ENCODE results near the gene HAX1. TPM values are rescaled to one million over a fixed set of nuclear protein-coding genes. Genes with fewer than 3 reads are reported as not detected.

Gene HAX1
- total and polyA plus RNA-seq, 10 of the 15 experiments (the other 5 are each of a cell fraction or from before 2014, with no cell fraction given), result 95.3 to 288 (median 147) TPM

DNA sequence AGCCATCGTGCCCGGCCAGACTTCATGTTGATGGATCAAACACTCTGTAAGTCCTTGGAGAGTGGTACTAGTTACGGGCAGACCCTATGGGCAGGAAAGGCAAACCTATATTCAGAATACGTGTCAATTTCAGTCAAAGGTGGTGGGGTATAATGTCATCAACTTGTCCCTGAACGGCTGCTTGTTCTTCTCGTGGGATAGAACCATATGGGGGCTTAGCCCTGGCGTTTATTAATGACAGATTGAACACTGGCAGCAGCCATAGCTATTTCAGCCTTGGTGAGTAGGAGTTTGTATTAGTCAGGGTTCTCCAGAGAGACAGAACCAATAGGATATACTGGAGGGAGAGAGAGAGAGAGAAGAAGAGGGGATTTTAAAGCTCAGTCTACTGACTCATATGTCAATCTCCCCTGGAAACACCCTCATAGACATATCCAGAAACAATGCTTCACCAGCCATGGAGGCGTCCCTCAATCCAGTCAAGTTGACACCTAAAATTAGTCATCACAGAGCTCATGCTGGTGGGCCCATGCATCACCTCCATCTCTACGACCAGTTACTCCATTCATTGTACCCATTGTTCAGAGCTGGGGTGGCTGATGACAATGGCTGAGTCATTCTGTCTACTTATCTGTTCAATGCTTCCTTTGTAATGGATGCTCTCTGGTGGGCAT, 32.4 kb downstream of the HAX1 start:
- Histone ChIP-seq H3K4me1 (ENCODE audit: control insufficient read depth, insufficient read depth, low read length) (no peaks in the 10 kb centered on the region), H3K4me3 (no peak overlapping the region), H3K27me3 (replicated peaks in 1 of 2; ENCODE audit: control insufficient read depth in 2 of 2, insufficient read depth in 2 of 2, low read length in 1 of 2) (no peaks in the 10 kb centered on the region), H3K4me2 (ENCODE audit: control insufficient read depth, insufficient read depth) (no peak overlapping the region), H4K20me1 (ENCODE audit: control insufficient read depth, insufficient read depth) (no peaks in the 10 kb centered on the region), H2AFZ (ENCODE audit: control insufficient read depth, low read depth, low read length) (peak overlapping the region; percentile 39), H3K79me2 (ENCODE audit: control insufficient read depth, insufficient read depth, low read length) (no peaks in the 10 kb centered on the region), H3K36me3 (ENCODE audit: control insufficient read depth in 2 of 2, insufficient read depth in 2 of 2, low read length in 1 of 2) (no peaks in the 10 kb centered on the region), H3K9me3 (replicated peaks; ENCODE audit: control insufficient read depth, insufficient read depth, low read length) (no peaks in the 10 kb centered on the region; the same call in 1 of the 3 replicates), H3K9ac (ENCODE audit: control insufficient read depth, insufficient read depth, low read length) (no peak overlapping the region), H3K27ac (ENCODE audit: control insufficient read depth, insufficient read depth) (no peak overlapping the region)
- ChIA-PET POLR2A (interaction anchor here (0.6 to 1.7 kb wide), 2 partner anchors 23 to 308 kb away, joined by 4 to 9 read pairs; no protein-coding TSS in a partner anchor), SMC1A (ENCODE audit: uncharacterized antibody, unreplicated experiment) (interaction anchor here (0.6 to 1.8 kb wide), 4 partner anchors 10 to 441 kb away, joined by 3 to 5 read pairs (median 4); no protein-coding TSS in a partner anchor), CTCF (interaction anchor here (0.7 to 2.3 kb wide), 6 partner anchors 13 to 952 kb away, joined by 3 to 10 read pairs (median 3); partner anchors contain the start of gene HAX1), RAD21 (ENCODE audit: unreplicated experiment) (interaction anchor here (0.5 to 1.2 kb wide), 2 partner anchors 21 to 32 kb away, joined by 3 to 4 read pairs; partner anchors contain the start of gene ATP8B2)
- WGBS (ENCODE audit: insufficient coverage, insufficient replicate concordance, low lambda C conversion rate, missing lambda C conversion rate), result 2% methylated on average over 9 of the region's 9 CpGs
- DNase-seq (ENCODE audit: low read depth, low spot score) (no peak), FAIRE-seq (no peak), ATAC-seq (peak; percentile 87)
- BruUV-seq (replicated peaks), result no TSS peak
- intact Hi-C loops (cut with micrococcal nuclease; ENCODE audit: unreplicated experiment), result no loop called here
- in situ Hi-C loops (cut with MboI), result no loop called here
- TF ChIP-seq, protein P1, sequence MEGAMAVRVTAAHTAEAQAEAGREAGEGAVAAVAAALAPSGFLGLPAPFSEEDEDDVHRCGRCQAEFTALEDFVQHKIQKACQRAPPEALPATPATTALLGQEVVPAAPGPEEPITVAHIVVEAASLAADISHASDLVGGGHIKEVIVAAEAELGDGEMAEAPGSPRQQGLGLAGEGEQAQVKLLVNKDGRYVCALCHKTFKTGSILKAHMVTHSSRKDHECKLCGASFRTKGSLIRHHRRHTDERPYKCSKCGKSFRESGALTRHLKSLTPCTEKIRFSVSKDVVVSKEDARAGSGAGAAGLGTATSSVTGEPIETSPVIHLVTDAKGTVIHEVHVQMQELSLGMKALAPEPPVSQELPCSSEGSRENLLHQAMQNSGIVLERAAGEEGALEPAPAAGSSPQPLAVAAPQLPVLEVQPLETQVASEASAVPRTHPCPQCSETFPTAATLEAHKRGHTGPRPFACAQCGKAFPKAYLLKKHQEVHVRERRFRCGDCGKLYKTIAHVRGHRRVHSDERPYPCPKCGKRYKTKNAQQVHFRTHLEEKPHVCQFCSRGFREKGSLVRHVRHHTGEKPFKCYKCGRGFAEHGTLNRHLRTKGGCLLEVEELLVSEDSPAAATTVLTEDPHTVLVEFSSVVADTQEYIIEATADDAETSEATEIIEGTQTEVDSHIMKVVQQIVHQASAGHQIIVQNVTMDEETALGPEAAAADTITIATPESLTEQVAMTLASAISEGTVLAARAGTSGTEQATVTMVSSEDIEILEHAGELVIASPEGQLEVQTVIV (IDR thresholded peaks at IDR 0.05; ENCODE audit: borderline replicate concordance, partially characterized antibody), result no peak
- TF ChIP-seq NFIC (IDR thresholded peaks at IDR 0.05; ENCODE audit: low read depth, low read length) (peak; percentile 74; the same call in 1 of the 2 replicates), TAF1 (IDR thresholded peaks at IDR 0.05; ENCODE audit: borderline replicate concordance, low read depth, low read length) (no peak), NBN (IDR thresholded peaks at IDR 0.05) (no peak), EED (IDR thresholded peaks at IDR 0.05; ENCODE audit: low read depth) (peak; percentile 76; the same call in 1 of the 2 replicates), RELA (IDR thresholded peaks at IDR 0.05; ENCODE audit: borderline replicate concordance, partially characterized antibody) (peak; percentile 14), STAT3 (IDR thresholded peaks at IDR 0.05; ENCODE audit: low read depth, low read length) (no peak), YY1 (IDR thresholded peaks at IDR 0.05; ENCODE audit: low read depth, low read length) (peak; percentile 23; the same call in 1 of the 2 replicates), YBX1 (IDR thresholded peaks at IDR 0.05) (no peak), PAX5 (IDR thresholded peaks at IDR 0.05; ENCODE audit: borderline replicate concordance, low read depth, low read length) (peak; percentile 73), ZNF384 (IDR thresholded peaks at IDR 0.05; ENCODE audit: borderline replicate concordance, low read depth, low read length) (no peak), NR2F1 (conservative IDR thresholded peaks at IDR 0.05) (no peak), BRCA1 (IDR thresholded peaks at IDR 0.05; ENCODE audit: low read depth, low read length) (no peak), NR2C1 (IDR thresholded peaks at IDR 0.05) (no peak)
- TF ChIP-seq, protein P2, sequence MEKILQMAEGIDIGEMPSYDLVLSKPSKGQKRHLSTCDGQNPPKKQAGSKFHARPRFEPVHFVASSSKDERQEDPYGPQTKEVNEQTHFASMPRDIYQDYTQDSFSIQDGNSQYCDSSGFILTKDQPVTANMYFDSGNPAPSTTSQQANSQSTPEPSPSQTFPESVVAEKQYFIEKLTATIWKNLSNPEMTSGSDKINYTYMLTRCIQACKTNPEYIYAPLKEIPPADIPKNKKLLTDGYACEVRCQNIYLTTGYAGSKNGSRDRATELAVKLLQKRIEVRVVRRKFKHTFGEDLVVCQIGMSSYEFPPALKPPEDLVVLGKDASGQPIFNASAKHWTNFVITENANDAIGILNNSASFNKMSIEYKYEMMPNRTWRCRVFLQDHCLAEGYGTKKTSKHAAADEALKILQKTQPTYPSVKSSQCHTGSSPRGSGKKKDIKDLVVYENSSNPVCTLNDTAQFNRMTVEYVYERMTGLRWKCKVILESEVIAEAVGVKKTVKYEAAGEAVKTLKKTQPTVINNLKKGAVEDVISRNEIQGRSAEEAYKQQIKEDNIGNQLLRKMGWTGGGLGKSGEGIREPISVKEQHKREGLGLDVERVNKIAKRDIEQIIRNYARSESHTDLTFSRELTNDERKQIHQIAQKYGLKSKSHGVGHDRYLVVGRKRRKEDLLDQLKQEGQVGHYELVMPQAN (conservative IDR thresholded peaks at IDR 0.05), result no peak
- TF ChIP-seq, protein P3, sequence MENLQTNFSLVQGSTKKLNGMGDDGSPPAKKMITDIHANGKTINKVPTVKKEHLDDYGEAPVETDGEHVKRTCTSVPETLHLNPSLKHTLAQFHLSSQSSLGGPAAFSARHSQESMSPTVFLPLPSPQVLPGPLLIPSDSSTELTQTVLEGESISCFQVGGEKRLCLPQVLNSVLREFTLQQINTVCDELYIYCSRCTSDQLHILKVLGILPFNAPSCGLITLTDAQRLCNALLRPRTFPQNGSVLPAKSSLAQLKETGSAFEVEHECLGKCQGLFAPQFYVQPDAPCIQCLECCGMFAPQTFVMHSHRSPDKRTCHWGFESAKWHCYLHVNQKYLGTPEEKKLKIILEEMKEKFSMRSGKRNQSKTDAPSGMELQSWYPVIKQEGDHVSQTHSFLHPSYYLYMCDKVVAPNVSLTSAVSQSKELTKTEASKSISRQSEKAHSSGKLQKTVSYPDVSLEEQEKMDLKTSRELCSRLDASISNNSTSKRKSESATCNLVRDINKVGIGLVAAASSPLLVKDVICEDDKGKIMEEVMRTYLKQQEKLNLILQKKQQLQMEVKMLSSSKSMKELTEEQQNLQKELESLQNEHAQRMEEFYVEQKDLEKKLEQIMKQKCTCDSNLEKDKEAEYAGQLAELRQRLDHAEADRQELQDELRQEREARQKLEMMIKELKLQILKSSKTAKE (IDR thresholded peaks at IDR 0.05; ENCODE audit: low read depth, poor library complexity, severe bottlenecking), result no peak
- TF ChIP-seq, protein P4, sequence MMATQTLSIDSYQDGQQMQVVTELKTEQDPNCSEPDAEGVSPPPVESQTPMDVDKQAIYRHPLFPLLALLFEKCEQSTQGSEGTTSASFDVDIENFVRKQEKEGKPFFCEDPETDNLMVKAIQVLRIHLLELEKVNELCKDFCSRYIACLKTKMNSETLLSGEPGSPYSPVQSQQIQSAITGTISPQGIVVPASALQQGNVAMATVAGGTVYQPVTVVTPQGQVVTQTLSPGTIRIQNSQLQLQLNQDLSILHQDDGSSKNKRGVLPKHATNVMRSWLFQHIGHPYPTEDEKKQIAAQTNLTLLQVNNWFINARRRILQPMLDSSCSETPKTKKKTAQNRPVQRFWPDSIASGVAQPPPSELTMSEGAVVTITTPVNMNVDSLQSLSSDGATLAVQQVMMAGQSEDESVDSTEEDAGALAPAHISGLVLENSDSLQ (IDR thresholded peaks at IDR 0.05), result peak; percentile 46
